ENCODE measurements around the gene INCA1.

GRCh38 chr17:4965311-4965986 is 31.9 kb downstream of the INCA1 start:
- TF ChIP-seq CTCF (IDR thresholded peaks at IDR 0.05; ENCODE audit: poor library complexity) (no peak), EZH2phosphoT487 (IDR thresholded peaks at IDR 0.05; ENCODE audit: low read depth, severe bottlenecking, unreplicated experiment) (no peak)

All from hepatocyte (in vitro differentiated cells).